Stimulated activated CD4-positive, alpha-beta T cell treated with anti-CD3 and anti-CD28 coated beads, Interleukin-12 subunit alpha, Interleukin-12 subunit beta, amount 100 ng/mL, for 4 hours (primary cell): ENCODE measurements around the gene AXIN1.
"Not testable (repeated sequence)": the region's sequence is repeated elsewhere in the genome, so short reads cannot be mapped to it uniquely, and the experiment has no call there.

Experiments
- DNase-seq: peaks from one replicate; pipeline ENCODE4 v3.0.0-alpha.2; 2020

The AXIN1 gene

GRCh38 chr16:370443-370842 is 17.9 kb upstream of the AXIN1 start, which contains the start of gene MRPL28:
MRPL28 (minus strand) TSS chr16:370538; CDS start chr16:370218, 320 bp downstream.
- peak; percentile 93 for DNase-seq

- DNase-seq = no peak
Observed at GRCh38 chr16:369866-370436, 17.4 kb upstream of the AXIN1 start.

- no peak for DNase-seq
Observed at GRCh38 chr16:369275-369865, 16.8 kb upstream of the AXIN1 start.

DNA sequence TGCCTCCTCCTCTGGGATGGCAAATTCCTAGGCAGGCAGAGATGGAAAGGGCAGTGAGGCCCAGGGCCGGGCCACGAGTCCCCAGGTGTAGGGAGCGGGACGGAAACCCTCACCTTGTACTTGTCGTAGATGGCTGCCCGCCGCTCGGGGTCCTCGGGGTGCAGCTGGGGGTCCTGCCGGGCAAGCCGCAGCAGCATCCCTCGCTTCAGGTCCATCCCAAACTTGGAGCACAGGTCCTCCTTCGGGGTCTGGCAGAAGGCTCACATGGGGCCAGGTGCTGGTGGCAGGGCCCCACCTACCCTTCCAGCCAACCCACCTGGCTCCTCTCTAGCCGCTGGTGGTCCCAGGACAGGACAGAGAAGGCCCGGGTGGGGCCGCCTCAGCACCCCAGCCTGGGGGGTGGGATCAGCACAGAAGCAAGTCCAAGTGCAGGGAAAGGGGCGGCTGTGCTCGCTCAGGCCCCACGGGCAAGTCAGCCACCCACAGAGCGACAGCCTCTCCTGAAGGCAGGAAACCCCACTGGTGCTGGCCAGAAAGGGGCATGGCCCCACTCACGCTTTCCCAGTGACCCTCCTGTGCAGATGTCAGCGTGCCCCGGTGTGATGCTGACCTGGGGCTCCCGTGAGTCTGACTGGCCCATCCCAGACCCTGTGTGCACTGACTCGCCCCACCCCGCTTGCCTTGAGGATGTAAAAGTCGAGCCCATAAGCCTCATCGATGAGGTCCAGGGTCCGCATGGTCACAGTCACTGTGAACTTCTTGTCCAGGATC is 16.1 kb upstream of the AXIN1 start:
- no peak for DNase-seq

DNA sequence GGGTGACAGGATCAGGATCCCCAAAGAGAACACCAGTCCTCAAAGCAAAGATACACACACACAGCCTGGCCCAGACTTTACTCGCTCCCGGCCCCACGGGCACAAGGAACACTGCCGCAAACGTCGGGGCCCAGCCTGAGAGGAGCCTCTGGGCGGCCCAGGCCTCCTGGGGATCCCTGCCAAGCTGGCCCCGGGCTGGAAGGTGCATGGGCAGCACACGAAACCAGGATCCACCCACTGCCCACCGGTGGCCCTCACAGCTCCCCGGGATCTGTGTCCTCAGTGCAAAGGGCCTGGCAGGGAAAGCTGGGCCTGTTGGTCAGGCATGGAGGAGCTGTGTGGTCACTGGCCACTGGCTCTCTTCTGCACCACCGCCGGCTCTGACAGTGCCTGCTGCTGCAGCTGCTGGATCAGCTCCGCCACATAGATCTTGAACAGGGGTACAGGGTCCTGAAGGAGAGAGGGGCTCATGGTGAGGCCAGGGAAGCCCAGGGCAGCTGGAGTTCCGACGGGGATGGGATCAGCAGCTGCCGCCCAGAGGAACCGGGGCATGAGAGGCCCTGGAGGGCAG is 14.9 kb upstream of the AXIN1 start:
- no peak for DNase-seq

- no peak for DNase-seq
Observed at GRCh38 chr16:366476-366875, 14.0 kb upstream of the AXIN1 start.

- no peak for DNase-seq
Observed at GRCh38 chr16:364595-365491, 12.3 kb upstream of the AXIN1 start.

DNA sequence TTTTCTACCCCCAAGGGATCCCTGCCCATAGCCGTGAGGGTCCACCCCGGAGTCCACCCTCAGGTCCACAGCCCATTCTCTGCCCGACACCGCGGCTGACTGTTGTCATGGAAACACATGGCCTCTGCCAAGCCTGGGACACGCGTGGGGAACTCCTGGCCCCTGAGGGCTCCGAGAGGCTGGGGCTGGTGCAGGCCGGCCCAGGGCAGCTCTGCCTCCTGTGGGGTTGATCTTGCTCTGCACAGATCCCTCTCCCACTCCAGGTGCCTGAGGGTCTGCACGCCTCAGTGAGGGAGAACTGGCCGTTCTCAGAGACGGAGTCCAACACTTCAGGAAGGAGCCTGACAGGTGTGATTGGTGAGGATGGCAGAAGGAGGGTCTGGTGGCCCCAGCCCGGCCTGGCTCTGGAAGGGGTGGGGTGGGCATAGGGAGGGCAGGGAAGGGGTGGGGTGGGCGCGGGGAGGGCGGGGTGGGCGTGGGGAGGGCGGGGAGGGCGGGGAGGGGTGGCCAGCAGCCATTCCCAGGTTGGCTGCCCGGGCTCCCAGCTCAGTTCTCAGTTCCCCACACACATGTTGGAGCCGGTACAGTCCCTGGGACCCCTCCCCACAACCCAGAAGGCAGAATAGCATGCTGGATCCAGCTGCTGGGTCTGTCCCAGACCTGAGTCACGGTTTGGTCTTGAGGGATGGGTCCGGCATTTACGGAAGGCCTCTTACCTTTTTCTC is 11.4 kb upstream of the AXIN1 start:
- DNase-seq = no peak

GRCh38 chr16:363110-363765 is 10.7 kb upstream of the AXIN1 start:
- DNase-seq = no peak

GRCh38 chr16:362702-362999 is 10.1 kb upstream of the AXIN1 start:
- not testable (repeated sequence) for DNase-seq

DNA sequence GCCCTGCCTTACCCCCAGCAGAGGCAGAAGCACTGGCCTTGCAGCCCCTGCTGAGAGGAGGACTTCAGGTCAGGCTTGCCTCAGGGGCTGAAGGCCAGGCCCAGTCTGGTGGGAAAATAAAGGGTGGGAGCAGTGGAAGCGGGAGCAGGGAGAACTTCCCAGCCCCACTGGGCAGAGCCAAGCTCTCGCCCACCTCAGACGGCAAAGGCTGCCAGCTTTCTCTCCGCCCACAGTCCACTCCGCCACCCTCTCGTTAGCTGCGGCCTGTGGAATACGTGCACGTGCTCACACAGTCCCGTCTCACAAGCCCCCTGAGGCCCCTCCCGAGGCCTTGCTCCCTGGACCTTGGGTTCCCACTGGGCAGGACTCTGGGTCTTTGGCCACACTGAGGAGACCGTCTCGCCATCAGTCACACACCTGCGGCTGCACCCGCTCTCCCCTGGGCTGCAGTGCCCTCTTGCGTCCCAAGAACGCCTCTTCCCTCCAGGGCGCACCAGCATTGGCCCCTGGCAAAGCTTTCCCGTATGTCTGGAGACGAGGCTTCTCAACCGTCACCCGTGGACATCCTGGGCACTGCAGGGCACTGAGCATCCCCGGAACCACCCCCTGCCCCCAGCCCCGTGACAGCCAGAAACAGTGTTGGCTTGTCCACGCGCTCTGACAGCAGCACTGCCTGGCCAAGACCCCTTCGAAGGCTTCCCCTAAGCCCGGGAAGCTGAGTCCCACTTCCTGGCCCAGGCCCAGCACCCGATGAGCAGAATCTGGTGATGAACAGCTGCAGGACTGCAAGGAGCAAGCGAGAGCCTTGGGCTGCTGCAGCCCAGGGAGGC is 9.6 kb upstream of the AXIN1 start:
- DNase-seq = peak; percentile 66

DNA sequence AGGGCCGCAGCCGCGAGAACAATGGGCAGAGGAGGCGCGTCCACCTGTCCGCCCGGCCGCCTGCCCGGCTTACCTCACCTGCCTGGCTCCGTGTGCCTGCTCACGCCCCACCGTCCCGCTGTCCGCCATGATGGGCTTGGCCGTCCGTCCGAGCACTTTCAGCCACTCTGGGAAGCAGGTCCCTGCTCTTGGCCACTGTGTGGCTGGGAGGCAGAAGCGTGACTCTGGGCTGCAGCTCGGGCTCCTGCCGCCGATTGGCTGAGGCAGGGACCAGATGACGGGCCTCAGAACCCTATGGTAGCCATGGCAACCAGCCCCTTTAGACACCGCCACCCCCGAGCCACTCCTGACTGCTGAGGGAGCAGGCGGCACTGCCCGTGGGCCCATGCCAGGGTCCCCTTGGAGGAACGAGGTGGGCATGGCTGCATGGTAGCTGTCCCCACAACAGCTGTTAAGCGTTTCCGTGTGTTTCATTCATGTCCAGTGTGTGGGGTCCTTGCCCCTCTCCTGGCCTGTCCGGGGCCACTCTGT is 8.9 kb upstream of the AXIN1 start:
- no peak for DNase-seq

- DNase-seq = no peak
Observed at GRCh38 chr16:360698-361336, 8.3 kb upstream of the AXIN1 start.

- no peak for DNase-seq
Observed at GRCh38 chr16:359871-360697, 7.6 kb upstream of the AXIN1 start.

GRCh38 chr16:359067-359763 is 6.7 kb upstream of the AXIN1 start:
- DNase-seq = no peak

- DNase-seq = no peak
Observed at GRCh38 chr16:356741-357140, 4.2 kb upstream of the AXIN1 start.

DNA sequence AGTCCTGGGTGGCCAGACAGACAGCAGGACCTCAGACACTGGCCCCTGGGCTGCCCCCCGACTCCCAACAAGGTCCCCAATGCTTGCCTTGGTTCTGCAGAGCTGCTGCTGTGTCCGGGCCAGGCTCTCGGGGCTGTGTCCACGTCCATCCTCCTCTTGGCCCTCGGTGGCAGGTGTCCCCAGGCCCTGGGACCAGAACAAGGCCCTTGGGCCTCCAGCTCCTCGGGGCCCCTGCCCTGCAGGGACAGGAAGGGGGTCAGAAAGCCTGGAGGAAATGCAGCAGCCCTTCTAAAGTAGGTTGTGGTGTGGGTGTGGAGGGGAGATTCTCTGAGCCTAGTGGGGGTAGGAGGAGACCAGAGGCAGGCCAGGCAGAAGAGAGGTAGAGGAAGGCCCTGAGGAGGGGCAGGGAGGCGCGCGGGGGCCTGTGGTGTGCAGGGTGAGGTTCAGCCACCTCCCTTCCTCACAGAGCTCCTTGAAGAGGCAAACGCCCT is 2.5 kb upstream of the AXIN1 start:
- DNase-seq = peak; percentile 30

- no peak for DNase-seq
Observed at GRCh38 chr16:354291-354881, 1.9 kb upstream of the AXIN1 start.
